Activated naive CD8-positive, alpha-beta T cell treated with anti-CD3 and anti-CD28 coated beads, Interleukin-2, amount 10 ng/mL, durations not matched to agents 7 days and 5 days (primary cell): ENCODE data around the gene SPATA21. TPM values are rescaled to one million over a fixed set of nuclear protein-coding genes. Genes with fewer than 3 reads are reported as not detected.
"Not testable (repeated sequence)": the region's sequence is repeated elsewhere in the genome, so short reads cannot be mapped to it uniquely, and the experiment has no call there.

ENCODE experiments used
- ATAC-seq: fragments of 150-1000 bp; cut with Tn5 transposase; one replicate; pipeline ENCODE4 v1.10.0; 2021; ENCODE audit warnings: low read depth, moderate library complexity
- POLR2A ChIA-PET: fragments of 350-600 bp; sonication (Branson Sonifier 250); formaldehyde crosslinking; loops from one replicate; lab custom pipeline; 2021; ENCODE audit warnings: antibody characterized with exemption; lab: Charles Lee
- DNase-seq: peaks from one replicate; pipeline ENCODE4 v3.0.0; 2021
- H3K27ac Mint-ChIP-seq: one replicate; pipeline ENCODE4 v1.8.0; 2022; ENCODE audit warnings: mild to moderate bottlenecking, mixed read lengths
- H3K27me3 Mint-ChIP-seq: one replicate; pipeline ENCODE4 v1.8.0; 2022; ENCODE audit warnings: mild to moderate bottlenecking, moderate library complexity, mixed read lengths
- H3K36me3 Mint-ChIP-seq: one replicate; pipeline ENCODE4 v1.8.0; 2021; ENCODE audit warnings: mild to moderate bottlenecking, mixed read lengths
- H3K4me1 Mint-ChIP-seq: one replicate; pipeline ENCODE4 v1.8.0; 2021; ENCODE audit warnings: mixed read lengths
- H3K4me3 Mint-ChIP-seq: one replicate; pipeline ENCODE4 v1.8.0; 2022; ENCODE audit warnings: mild to moderate bottlenecking, moderate library complexity, mixed read lengths
- H3K9me3 Mint-ChIP-seq: one replicate; pipeline ENCODE4 v1.8.0; 2021; ENCODE audit warnings: mixed read lengths
- total RNA-seq, 2 experiments: library from RNA; stranded (reverse); gene quantifications; one replicate each; pipeline ENCODE4 v1.2.3, GENCODE V29; 2021

Gene SPATA21
- total RNA-seq, result not detected

- H3K9me3 Mint-ChIP-seq, result no peaks in the 10 kb centered on the region
- ATAC-seq, result no peak
- peaks cover 10% of the 10 kb centered on the region for H3K4me1 Mint-ChIP-seq
- H3K4me3 Mint-ChIP-seq, result no peak within 1 kb of the TSS
- no peak within 1 kb of the TSS for H3K27ac Mint-ChIP-seq
- DNase-seq, result no peak
- peaks cover 4% of the 10 kb centered on the region for H3K27me3 Mint-ChIP-seq
- POLR2A ChIA-PET, result no interaction called here
- H3K36me3 Mint-ChIP-seq, result no peaks in the 10 kb centered on the region
These were observed at the start of gene SPATA21 for GRCh38 chr1:16436946-16437474. Gene SPATA21 (minus strand): TSS chr1:16437424. CDS start chr1:16431371, 6,053 bp downstream.

- H3K9me3 Mint-ChIP-seq, H3K4me3 Mint-ChIP-seq, POLR2A ChIA-PET, H3K27me3 Mint-ChIP-seq, H3K4me1 Mint-ChIP-seq, DNase-seq, ATAC-seq, H3K36me3 Mint-ChIP-seq, H3K27ac Mint-ChIP-seq: not testable (repeated sequence)
These were observed 49.8 kb upstream of the SPATA21 start for GRCh38 chr1:16487011-16487410.

- not testable (repeated sequence) for ATAC-seq, H3K4me3 Mint-ChIP-seq, H3K27ac Mint-ChIP-seq, H3K36me3 Mint-ChIP-seq, H3K9me3 Mint-ChIP-seq, H3K4me1 Mint-ChIP-seq, H3K27me3 Mint-ChIP-seq
- POLR2A ChIA-PET, result interaction anchor here (0.6 kb wide), 1 partner anchor 83 kb away, joined by 5 read pairs; no protein-coding TSS in a partner anchor
- peak; percentile 19 for DNase-seq
These were observed 49.1 kb upstream of the SPATA21 start for GRCh38 chr1:16486316-16486715.

DNA sequence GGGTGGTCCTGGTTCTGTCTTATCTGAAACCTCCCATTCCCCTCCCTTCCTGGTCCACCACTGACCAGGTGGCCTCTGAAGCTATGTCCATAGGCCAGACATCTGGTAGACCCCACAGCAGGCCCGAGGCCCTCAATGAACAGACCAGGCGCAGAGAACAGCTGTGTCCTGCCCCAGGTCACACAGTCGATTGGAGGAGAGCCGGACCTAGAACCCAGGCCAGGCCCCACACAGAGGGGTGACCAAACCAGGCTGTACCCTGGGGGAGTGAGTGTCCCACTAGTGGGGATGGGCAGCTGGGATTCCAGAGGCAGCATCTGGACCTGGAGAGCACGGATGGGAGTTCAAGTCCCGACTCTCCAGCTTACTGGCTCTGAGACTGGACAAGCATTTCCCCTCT lies 47.7 kb upstream of the SPATA21 start:
- H3K4me1 Mint-ChIP-seq, result no peaks in the 10 kb centered on the region
- H3K9me3 Mint-ChIP-seq, result no peaks in the 10 kb centered on the region
- no peak overlapping the region for H3K4me3 Mint-ChIP-seq
- H3K27ac Mint-ChIP-seq, result no peak overlapping the region
- ATAC-seq (no peak), DNase-seq (peak; percentile 23)
- POLR2A ChIA-PET, result no interaction called here
- H3K36me3 Mint-ChIP-seq, result peaks cover 3% of the 10 kb centered on the region
- H3K27me3 Mint-ChIP-seq, result no peaks in the 10 kb centered on the region

- POLR2A ChIA-PET, result no interaction called here
- no peaks in the 10 kb centered on the region for H3K4me1 Mint-ChIP-seq
- H3K4me3 Mint-ChIP-seq, result no peak overlapping the region
- peaks cover 4% of the 10 kb centered on the region for H3K36me3 Mint-ChIP-seq
- H3K27me3 Mint-ChIP-seq, result no peaks in the 10 kb centered on the region
- ATAC-seq (no peak), DNase-seq (peak; percentile 23)
- no peaks in the 10 kb centered on the region for H3K9me3 Mint-ChIP-seq
- H3K27ac Mint-ChIP-seq, result no peak overlapping the region
These were observed 47.2 kb upstream of the SPATA21 start for GRCh38 chr1:16484501-16484835.

GRCh38 chr1:16483639-16484500 lies 46.6 kb upstream of the SPATA21 start:
- POLR2A ChIA-PET, result interaction anchor here (1.0 kb wide), 1 partner anchor 30 kb away, joined by 3 read pairs; no protein-coding TSS in a partner anchor
- H3K4me3 Mint-ChIP-seq, result not testable (repeated sequence)

GRCh38 chr1:16483146-16483545 lies 45.9 kb upstream of the SPATA21 start:
- ATAC-seq, H3K4me1 Mint-ChIP-seq, H3K4me3 Mint-ChIP-seq, H3K27me3 Mint-ChIP-seq, H3K27ac Mint-ChIP-seq, H3K36me3 Mint-ChIP-seq, H3K9me3 Mint-ChIP-seq: not testable (repeated sequence)
- peak; percentile 19 for DNase-seq
- POLR2A ChIA-PET, result interaction anchor here (1.0 kb wide), 1 partner anchor 30 kb away, joined by 3 read pairs; no protein-coding TSS in a partner anchor

More at GRCh38 chr1:16483639-16484500, 46.6 kb upstream of the SPATA21 start:
- H3K27me3 Mint-ChIP-seq, H3K27ac Mint-ChIP-seq, H3K36me3 Mint-ChIP-seq, H3K4me1 Mint-ChIP-seq, H3K9me3 Mint-ChIP-seq, ATAC-seq: not testable (repeated sequence)
- peak; percentile 21 for DNase-seq

DNA sequence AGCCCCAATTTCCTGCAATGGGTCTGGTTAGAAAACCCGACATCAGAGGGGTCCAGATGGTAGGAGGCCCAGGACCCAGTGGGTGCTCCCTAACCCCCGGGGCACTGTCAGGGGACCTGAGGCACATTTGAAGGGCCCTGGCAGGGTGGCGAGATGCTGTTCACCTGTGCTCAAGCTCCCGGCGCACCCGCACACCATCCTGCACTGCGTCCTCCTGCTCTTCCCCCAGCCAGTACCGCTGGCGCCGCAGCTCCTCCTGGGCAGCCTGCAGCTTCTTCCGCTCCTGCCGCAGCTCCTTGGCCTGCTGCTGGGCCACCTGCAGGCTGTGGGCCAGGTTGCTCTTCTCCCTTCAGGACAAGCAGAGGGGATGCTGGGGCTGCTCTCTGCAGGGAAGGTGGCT lies 40.9 kb upstream of the SPATA21 start:
- Mint-ChIP-seq H3K27ac (no peak overlapping the region), H3K9me3 (no peaks in the 10 kb centered on the region), H3K36me3 (peaks cover 8% of the 10 kb centered on the region), H3K4me1 (no peaks in the 10 kb centered on the region), H3K27me3 (no peaks in the 10 kb centered on the region), H3K4me3 (no peak overlapping the region)
- DNase-seq (peak; percentile 21), ATAC-seq (no peak)
- POLR2A ChIA-PET, result no interaction called here

DNA sequence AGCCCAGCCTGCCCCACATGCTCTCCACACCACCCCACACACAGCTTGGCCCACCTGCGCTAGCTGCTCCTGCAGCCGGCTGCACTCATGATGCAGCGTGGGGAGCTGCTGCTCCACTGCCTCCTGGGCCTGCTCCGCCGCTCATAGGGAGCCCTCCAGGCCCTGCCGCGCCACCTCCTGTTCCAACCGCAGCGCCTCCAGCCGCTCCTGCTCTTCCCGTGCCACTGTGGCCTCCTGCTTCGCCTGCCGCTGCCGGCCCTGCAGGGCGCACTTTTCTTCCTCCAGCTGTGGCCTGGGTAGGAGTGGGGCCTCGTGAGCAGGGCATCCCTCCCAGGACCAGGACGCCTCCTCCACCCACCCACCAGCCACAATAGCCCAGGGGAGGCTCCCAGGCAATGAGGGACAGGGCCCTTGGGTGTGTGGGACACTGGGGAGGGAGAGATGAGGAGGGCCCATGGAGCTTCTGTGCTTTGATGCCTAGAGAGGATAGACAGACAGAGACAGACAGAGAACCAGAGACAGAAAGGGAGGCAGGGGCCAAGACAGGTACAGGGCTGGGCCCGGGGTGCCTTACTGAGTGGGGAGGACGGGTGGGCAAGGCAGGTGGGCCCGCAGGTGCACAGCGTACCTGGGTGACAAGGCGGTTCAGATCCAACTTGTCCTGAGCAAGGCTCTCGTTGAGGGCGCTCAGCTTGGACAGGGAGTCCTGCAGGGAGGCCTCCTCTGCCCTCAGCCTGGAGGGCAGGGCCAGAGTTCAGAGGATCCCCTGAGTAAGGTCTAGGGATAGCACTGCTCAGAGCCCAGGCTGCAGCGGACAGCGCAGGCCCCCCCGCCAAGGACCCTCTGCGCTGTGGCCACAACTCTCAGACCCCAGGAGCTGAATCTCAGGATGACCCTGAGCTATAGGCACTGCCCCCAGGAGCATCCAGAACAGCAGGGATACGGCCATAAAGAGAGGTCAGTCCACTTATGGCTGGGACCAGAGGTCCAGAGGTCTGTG lies 38.8 kb upstream of the SPATA21 start:
- H3K27me3 Mint-ChIP-seq, ATAC-seq, H3K36me3 Mint-ChIP-seq, POLR2A ChIA-PET, H3K9me3 Mint-ChIP-seq, H3K27ac Mint-ChIP-seq, H3K4me1 Mint-ChIP-seq, H3K4me3 Mint-ChIP-seq: not testable (repeated sequence)
- peak; percentile 30 for DNase-seq

- not testable (repeated sequence) for H3K4me3 Mint-ChIP-seq, H3K36me3 Mint-ChIP-seq, H3K9me3 Mint-ChIP-seq, H3K27me3 Mint-ChIP-seq, H3K27ac Mint-ChIP-seq, ATAC-seq, H3K4me1 Mint-ChIP-seq
- DNase-seq, result peak; percentile 14
- POLR2A ChIA-PET, result interaction anchor here (0.6 to 1.0 kb wide), 2 partner anchors 11 to 146 kb away, joined by 3 to 4 read pairs; no protein-coding TSS in a partner anchor
These were observed 37.7 kb upstream of the SPATA21 start for GRCh38 chr1:16474891-16475290.

GRCh38 chr1:16474166-16474800 lies 37.1 kb upstream of the SPATA21 start:
- Mint-ChIP-seq H3K27ac (no peak overlapping the region), H3K36me3 (peaks cover 5% of the 10 kb centered on the region), H3K4me3 (no peak overlapping the region), H3K4me1 (no peaks in the 10 kb centered on the region), H3K9me3 (no peaks in the 10 kb centered on the region), H3K27me3 (no peaks in the 10 kb centered on the region)
- DNase-seq (peak; percentile 32), ATAC-seq (no peak)
- POLR2A ChIA-PET, result interaction anchor here (1.0 kb wide), 1 partner anchor 147 kb away, joined by 3 read pairs; no protein-coding TSS in a partner anchor

GRCh38 chr1:16468558-16468957 lies 31.3 kb upstream of the SPATA21 start:
- Mint-ChIP-seq H3K27ac (no peak overlapping the region), H3K27me3 (no peaks in the 10 kb centered on the region)
- POLR2A ChIA-PET, result no interaction called here

More at GRCh38 chr1:16468558-16468957, 31.3 kb upstream of the SPATA21 start:
- no peak for DNase-seq
- no peaks in the 10 kb centered on the region for H3K9me3 Mint-ChIP-seq
- H3K4me1 Mint-ChIP-seq, result peaks cover 1% of the 10 kb centered on the region
- H3K4me3 Mint-ChIP-seq, result no peak overlapping the region
- ATAC-seq, result no peak
- H3K36me3 Mint-ChIP-seq, result peaks cover 17% of the 10 kb centered on the region
